ENCODE data around the gene PSMG1. TPM values are rescaled to one million over a fixed set of nuclear protein-coding genes. Genes with fewer than 3 reads are reported as not detected.

PSMG1 gene
- total RNA-seq, 1 donor from 2014 or later = 37.1 TPM

DNA sequence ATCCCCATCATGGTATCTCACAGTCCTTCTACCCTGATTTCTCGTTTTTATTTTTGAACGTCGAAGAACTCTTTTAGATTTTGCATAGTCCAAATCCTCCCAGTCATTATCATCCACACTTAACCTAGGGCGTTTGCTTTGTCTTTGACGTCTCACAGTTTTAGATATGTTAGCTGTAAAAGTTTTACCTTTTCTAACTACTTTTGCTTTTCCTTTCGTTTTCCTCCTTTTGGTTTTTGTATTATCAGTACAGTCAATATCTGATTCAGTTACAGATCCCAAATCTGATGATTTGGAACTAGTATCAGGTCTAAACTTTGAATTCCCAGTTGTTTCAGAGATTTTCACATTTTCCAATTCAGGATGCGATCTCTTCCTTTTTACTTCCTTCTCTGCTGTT is 13.1 kb upstream of the PSMG1 start:
- Histone ChIP-seq H3K4me3 (ENCODE audit: low read depth, low read length) (no peak overlapping the region), H3K36me3 (ENCODE audit: control insufficient read depth, insufficient read depth, low read length) (peaks cover 1% of the 10 kb centered on the region)
- TF ChIP-seq, protein P1, sequence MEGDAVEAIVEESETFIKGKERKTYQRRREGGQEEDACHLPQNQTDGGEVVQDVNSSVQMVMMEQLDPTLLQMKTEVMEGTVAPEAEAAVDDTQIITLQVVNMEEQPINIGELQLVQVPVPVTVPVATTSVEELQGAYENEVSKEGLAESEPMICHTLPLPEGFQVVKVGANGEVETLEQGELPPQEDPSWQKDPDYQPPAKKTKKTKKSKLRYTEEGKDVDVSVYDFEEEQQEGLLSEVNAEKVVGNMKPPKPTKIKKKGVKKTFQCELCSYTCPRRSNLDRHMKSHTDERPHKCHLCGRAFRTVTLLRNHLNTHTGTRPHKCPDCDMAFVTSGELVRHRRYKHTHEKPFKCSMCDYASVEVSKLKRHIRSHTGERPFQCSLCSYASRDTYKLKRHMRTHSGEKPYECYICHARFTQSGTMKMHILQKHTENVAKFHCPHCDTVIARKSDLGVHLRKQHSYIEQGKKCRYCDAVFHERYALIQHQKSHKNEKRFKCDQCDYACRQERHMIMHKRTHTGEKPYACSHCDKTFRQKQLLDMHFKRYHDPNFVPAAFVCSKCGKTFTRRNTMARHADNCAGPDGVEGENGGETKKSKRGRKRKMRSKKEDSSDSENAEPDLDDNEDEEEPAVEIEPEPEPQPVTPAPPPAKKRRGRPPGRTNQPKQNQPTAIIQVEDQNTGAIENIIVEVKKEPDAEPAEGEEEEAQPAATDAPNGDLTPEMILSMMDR (IDR thresholded peaks at IDR 0.05; ENCODE audit: insufficient read depth, low read length, poor library complexity, severe bottlenecking) = no peak

DNA sequence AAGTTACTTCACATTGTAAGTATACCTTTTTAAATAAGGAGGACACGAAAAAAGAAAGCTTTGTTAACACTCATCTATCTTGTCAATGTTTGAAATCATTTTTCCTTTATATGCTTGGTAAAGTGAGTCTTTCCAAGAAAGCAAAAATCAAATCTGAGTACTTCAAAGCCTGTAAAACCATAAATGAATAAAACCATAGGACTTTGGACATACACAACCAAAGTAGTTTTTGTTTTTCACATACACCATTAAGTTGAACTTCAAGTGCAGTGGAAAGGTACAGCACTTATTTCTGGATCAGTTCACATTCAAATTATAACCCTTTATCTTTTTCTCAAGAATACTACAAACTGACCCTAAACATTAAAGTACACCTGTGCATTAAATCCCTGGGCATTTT is 10.1 kb upstream of the PSMG1 start:
- TF ChIP-seq, protein P1 (IDR thresholded peaks at IDR 0.05; ENCODE audit: insufficient read depth, low read length, poor library complexity, severe bottlenecking) = no peak
- no peak overlapping the region for H3K4me3 ChIP-seq (ENCODE audit: low read depth, low read length)
- H3K36me3 ChIP-seq (ENCODE audit: control insufficient read depth, insufficient read depth, low read length) = no peaks in the 10 kb centered on the region
- no peaks in the 10 kb centered on the region for H3K27me3 ChIP-seq (ENCODE audit: control insufficient read depth, insufficient read depth, low read length)
- DNase-seq (ENCODE audit: low read depth) = no peak

More for the DNA sequence above, 13.1 kb upstream of the PSMG1 start:
- no peak for DNase-seq (ENCODE audit: low read depth)
- H3K27me3 ChIP-seq (ENCODE audit: control insufficient read depth, insufficient read depth, low read length) = no peaks in the 10 kb centered on the region

DNA sequence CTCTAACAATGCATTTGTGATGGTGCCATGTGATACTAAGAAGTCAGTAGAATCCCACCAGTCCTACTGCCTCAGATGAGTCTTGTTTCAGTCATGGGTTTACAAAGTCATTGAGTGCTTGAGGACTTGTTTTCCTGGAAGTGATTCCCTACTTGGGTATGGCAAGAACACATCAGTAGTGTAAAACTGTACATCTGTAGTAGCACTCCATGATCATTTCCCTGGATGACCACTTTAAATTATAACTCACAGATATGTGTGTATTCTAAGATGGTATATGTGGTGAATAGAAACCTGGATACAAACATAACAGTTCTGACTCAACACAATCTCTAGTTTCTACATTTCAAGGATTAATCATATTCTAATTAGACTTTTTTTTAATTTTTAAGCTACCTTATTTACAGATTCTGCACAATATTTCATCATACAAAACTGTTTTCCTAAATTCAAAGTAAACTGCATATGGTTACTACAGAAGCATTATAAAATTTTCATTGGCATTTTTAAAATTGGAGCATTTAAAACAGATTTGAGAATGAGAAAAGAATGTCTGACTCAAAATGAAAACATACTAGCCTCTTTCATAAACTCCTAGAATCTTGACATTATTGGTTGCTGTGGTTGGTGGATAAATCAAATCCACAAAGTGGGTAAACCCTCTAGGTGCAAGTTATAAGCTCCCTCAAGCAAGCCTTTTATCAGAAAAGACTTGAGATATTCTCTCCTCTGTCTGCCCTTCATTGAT is 6.8 kb upstream of the PSMG1 start:
- no peak for DNase-seq (ENCODE audit: low read depth)

DNA sequence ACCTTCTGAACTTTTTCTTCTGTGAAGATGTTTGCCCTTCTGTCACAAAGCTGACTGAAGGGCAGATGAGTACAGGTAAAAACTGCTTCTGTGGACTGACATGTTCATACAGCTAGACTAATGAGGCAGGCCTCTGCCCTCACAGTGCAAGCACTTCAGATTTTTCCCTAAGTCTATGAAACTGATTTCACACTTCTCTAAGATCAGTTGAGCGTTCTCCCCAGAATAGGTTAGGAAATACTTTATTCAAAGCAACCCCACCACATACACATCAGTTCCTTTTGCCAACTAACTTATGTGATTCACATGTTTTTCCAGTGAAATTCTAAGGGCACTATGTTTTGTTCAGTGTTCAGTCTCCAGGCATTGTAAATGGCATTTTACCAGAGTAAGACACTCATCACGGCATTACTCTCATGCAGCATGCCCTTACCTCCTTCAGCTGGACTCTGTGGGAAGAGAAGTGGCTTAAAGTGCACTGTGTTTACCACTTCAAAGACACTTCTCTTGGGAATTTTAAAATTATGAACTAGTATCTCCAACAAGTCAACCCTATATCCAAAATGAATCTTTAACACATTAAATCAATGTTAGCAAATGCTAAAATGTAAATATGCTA is 5.4 kb upstream of the PSMG1 start:
- no peaks in the 10 kb centered on the region for H3K36me3 ChIP-seq (ENCODE audit: control insufficient read depth, insufficient read depth, low read length)
- H3K27me3 ChIP-seq (ENCODE audit: control insufficient read depth, insufficient read depth, low read length) = no peaks in the 10 kb centered on the region
- H3K4me3 ChIP-seq (ENCODE audit: low read depth, low read length) = no peak overlapping the region
- TF ChIP-seq, protein P1 (IDR thresholded peaks at IDR 0.05; ENCODE audit: insufficient read depth, low read length, poor library complexity, severe bottlenecking) = no peak
- DNase-seq (ENCODE audit: low read depth) = no peak

More for the DNA sequence above, 6.8 kb upstream of the PSMG1 start:
- TF ChIP-seq, protein P1 (IDR thresholded peaks at IDR 0.05; ENCODE audit: insufficient read depth, low read length, poor library complexity, severe bottlenecking) = no peak
- H3K36me3 ChIP-seq (ENCODE audit: control insufficient read depth, insufficient read depth, low read length) = no peaks in the 10 kb centered on the region
- H3K27me3 ChIP-seq (ENCODE audit: control insufficient read depth, insufficient read depth, low read length) = no peaks in the 10 kb centered on the region
- H3K4me3 ChIP-seq (ENCODE audit: low read depth, low read length) = no peak overlapping the region

DNA sequence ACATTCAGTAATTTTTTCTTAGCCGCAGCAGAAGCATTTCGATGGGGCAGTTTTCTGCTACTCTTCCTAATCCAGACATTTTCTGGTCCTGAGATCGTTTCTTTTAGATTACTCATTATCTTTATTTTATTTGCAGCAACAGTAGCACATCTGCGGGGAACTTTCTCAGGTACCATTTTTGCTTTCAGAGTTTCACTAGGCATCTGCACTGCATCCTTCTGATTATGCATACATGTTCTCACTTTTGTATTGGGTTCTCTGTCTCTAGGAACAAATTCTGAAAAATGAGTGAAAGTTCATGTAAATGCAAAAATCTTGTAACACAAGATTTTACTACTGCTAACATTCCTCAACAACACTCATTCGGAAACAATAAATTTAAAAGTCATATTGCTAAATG is 3.9 kb upstream of the PSMG1 start:
- H3K36me3 ChIP-seq (ENCODE audit: control insufficient read depth, insufficient read depth, low read length) = no peaks in the 10 kb centered on the region
- H3K27me3 ChIP-seq (ENCODE audit: control insufficient read depth, insufficient read depth, low read length) = no peaks in the 10 kb centered on the region
- TF ChIP-seq, protein P1 (IDR thresholded peaks at IDR 0.05; ENCODE audit: insufficient read depth, low read length, poor library complexity, severe bottlenecking) = no peak
- H3K4me3 ChIP-seq (ENCODE audit: low read depth, low read length) = no peak overlapping the region
- no peak for DNase-seq (ENCODE audit: low read depth)

Measured in kidney epithelial cell (primary cell).